ENCODE results near the gene CHD9.

CHD9 gene

GRCh38 chr16:53078247-53078646, 23.5 kb downstream of the CHD9 start:
- DNase-seq = no peak
- Mint-ChIP-seq H3K27ac (peak overlapping the region; percentile 65), H3K27me3 (ENCODE audit: low read depth, poor library complexity) (peaks cover 2% of the 10 kb centered on the region), H3K9me3 (peaks cover 40% of the 10 kb centered on the region), H3K4me1 (peaks cover 48% of the 10 kb centered on the region), H3K4me3 (no peak overlapping the region), H3K36me3 (ENCODE audit: low read depth) (peaks cover 44% of the 10 kb centered on the region)
- TF ChIP-seq CTCF (IDR thresholded peaks at IDR 0.05) = no peak

- Mint-ChIP-seq H3K4me3 (no peak overlapping the region), H3K36me3 (ENCODE audit: low read depth) (peaks cover 38% of the 10 kb centered on the region), H3K27me3 (ENCODE audit: low read depth, poor library complexity) (peaks cover 2% of the 10 kb centered on the region), H3K27ac (peak overlapping the region; percentile 18), H3K9me3 (peaks cover 34% of the 10 kb centered on the region), H3K4me1 (peaks cover 51% of the 10 kb centered on the region)
- no peak for TF ChIP-seq CTCF (IDR thresholded peaks at IDR 0.05)
- DNase-seq = no peak
Observed at GRCh38 chr16:53078765-53079485, 24.1 kb downstream of the CHD9 start.

GRCh38 chr16:53080345-53081031, 25.7 kb downstream of the CHD9 start:
- H3K9me3 Mint-ChIP-seq = peaks cover 18% of the 10 kb centered on the region
- H3K4me3 Mint-ChIP-seq = peak overlapping the region; percentile 42
- peaks cover 27% of the 10 kb centered on the region for H3K36me3 Mint-ChIP-seq (ENCODE audit: low read depth)
- H3K27ac Mint-ChIP-seq = peak overlapping the region; percentile 98
- DNase-seq = no peak
- peaks cover 64% of the 10 kb centered on the region for H3K4me1 Mint-ChIP-seq
- TF ChIP-seq CTCF (IDR thresholded peaks at IDR 0.05) = no peak
- H3K27me3 Mint-ChIP-seq (ENCODE audit: low read depth, poor library complexity) = peaks cover 2% of the 10 kb centered on the region

GRCh38 chr16:53081032-53081424, 26.2 kb downstream of the CHD9 start:
- Mint-ChIP-seq H3K9me3 (peaks cover 12% of the 10 kb centered on the region), H3K27me3 (ENCODE audit: low read depth, poor library complexity) (peaks cover 2% of the 10 kb centered on the region), H3K27ac (peak overlapping the region; percentile 98), H3K4me3 (no peak overlapping the region), H3K4me1 (peaks cover 69% of the 10 kb centered on the region), H3K36me3 (ENCODE audit: low read depth) (peaks cover 22% of the 10 kb centered on the region)
- TF ChIP-seq CTCF (IDR thresholded peaks at IDR 0.05) = no peak
- DNase-seq = no peak

GRCh38 chr16:53081686-53082407, 27.1 kb downstream of the CHD9 start:
- Mint-ChIP-seq H3K4me1 (peaks cover 78% of the 10 kb centered on the region), H3K36me3 (ENCODE audit: low read depth) (peaks cover 23% of the 10 kb centered on the region), H3K27me3 (ENCODE audit: low read depth, poor library complexity) (peaks cover 2% of the 10 kb centered on the region), H3K4me3 (no peak overlapping the region), H3K27ac (no peak overlapping the region), H3K9me3 (peaks cover 12% of the 10 kb centered on the region)
- no peak for TF ChIP-seq CTCF (IDR thresholded peaks at IDR 0.05)
- DNase-seq = no peak

Data from nephron progenitor cell (in vitro differentiated cells).